Lung (tissue), 12 donors: ENCODE data around the gene SORL1. TPM values are rescaled to one million over a fixed set of nuclear protein-coding genes. Genes with fewer than 3 reads are reported as not detected.

Experiments used
- ATAC-seq: fragments of 200-7000 bp; cut with Tn5 transposase; one replicate; pipeline ENCODE4 v1.9.1; 2020; ENCODE audit warnings: moderate number of reproducible peaks; ENCODE audit not compliant: insufficient read depth, low FRiP score
- DNase-seq, 3 donors: peaks; one replicate each; pipeline ENCODE4 v3.0.0-alpha.2; 2013 to 2017
- H3K27ac ChIP-seq, 2 donors: one replicate each; pipeline ENCODE4 v1.5.1; 2013; ENCODE audit warnings: mild to moderate bottlenecking in 2 of 2, moderate library complexity in 2 of 2, control low read depth in 1 of 2, inconsistent platforms in 1 of 2, low read depth in 1 of 2, low read length in 1 of 2
- H3K27me3 ChIP-seq, 3 donors: one replicate each; pipeline ENCODE4 v1.5.1; 2013; ENCODE audit warnings: low read length in 2 of 3; ENCODE audit not compliant: control insufficient read depth in 3 of 3, insufficient read depth in 3 of 3
- H3K36me3 ChIP-seq, 4 donors: one replicate each; pipeline ENCODE4 v1.5.1; 2013; ENCODE audit warnings: low read length in 4 of 4, mild to moderate bottlenecking in 1 of 4, moderate library complexity in 1 of 4; ENCODE audit not compliant: control insufficient read depth in 4 of 4, insufficient read depth in 4 of 4
- H3K4me1 ChIP-seq, 5 donors: one replicate each; pipeline ENCODE4 v1.5.1; 2013; ENCODE audit warnings: low read length in 5 of 5, mild to moderate bottlenecking in 2 of 5, moderate library complexity in 1 of 5; ENCODE audit not compliant: control insufficient read depth in 5 of 5, insufficient read depth in 5 of 5
- H3K4me3 ChIP-seq: one replicate; pipeline ENCODE4 v1.5.1; 2013; ENCODE audit warnings: mild to moderate bottlenecking, control low read depth, moderate library complexity
- H3K9ac ChIP-seq, 2 donors: one replicate each; pipeline ENCODE4 v1.5.1; 2013; ENCODE audit warnings: low read length in 2 of 2, control low read depth in 1 of 2; ENCODE audit not compliant: insufficient read depth in 1 of 2
- H3K9me3 ChIP-seq, 4 donors: one replicate each; pipeline ENCODE4 v1.5.1; 2013; ENCODE audit warnings: low read length in 3 of 4, mild to moderate bottlenecking in 1 of 4, moderate library complexity in 1 of 4; ENCODE audit not compliant: control insufficient read depth in 4 of 4, insufficient read depth in 3 of 4
- WGBS, 2 donors: extraction: QIAGEN DNeasy Blood & Tissue Kit; methylation state at CpG; one replicate each; pipeline ENCODE4 v1.1.7; 2013; 5-methylcytosine and 5-hydroxymethylcytosine counted together
- polyA plus RNA-seq, 2 donors: library from polyadenylated mRNA; stranded (reverse); fragments of 200-250 nt; gene quantifications; one replicate each; pipeline ENCODE4 v1.2.1, GENCODE V29; 2013
- total RNA-seq, 2 donors: library from RNA; depleted of rRNA in 1 of 2; stranded (reverse); fragments of >200 nt in 1 of 2; gene quantifications; one replicate each; pipeline ENCODE4 v1.2.1, GENCODE V29; 2014 to 2021
- TF ChIP-seq, protein P1 (sequence below): IDR thresholded peaks from 2 replicates; pipeline ENCODE4 v1.5.1; 2012; ENCODE audit warnings: mild to moderate bottlenecking; ENCODE audit errors: control extremely low read depth, extremely low read depth
- donor health status: control.
- donor health status: control.
- donor health status: Bipolar disorder and iron deficiency.
- donor health status: healthy.
- donor health status: DM: yes; HTN: yes; CAD: no.

SORL1 gene
- total and polyA plus RNA-seq, 4 donors: 1.9 to 67.0 (median 49.2) TPM

DNA sequence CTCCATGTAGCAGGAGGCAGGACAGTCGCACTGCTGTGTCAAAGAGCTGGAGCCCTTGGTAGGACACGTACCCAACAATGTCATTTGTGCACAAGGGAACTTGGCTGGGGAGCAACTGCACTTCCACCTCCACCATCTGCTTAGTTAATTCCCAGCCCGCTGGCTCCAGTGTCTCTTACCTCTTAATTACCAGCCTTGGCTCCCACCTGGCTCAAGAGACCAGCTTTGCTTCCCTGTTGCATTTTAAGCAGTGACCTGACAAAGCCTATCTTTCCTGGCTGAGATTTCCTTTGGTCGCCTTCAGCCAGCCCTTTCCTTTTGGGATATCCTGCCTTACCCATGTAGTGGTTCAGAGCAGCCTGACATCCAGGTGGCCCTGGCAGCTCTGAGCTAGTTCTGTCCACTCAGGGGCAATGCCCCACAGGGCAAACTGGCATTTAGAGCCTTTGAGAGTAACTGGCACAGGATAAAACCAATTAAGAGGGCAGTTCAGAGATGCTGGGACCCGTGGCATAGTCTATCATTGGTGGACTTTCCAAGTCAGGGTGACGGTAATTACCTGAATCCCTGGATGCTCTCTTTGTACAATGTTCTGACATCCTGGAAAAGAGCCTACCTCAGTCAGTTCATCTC, 213.2 kb downstream of the SORL1 start:
- 90 to 92% methylated on average over 6 of the region's 6 CpGs for WGBS, 2 donors
- Histone ChIP-seq H3K36me3 (no peaks in the 10 kb centered on the region), H3K27me3 (no peaks in the 10 kb centered on the region), H3K9me3 (peaks cover 0 to 3% (median 0%) of the 10 kb centered on the region in 4 donors), H3K9ac (no peak overlapping the region), H3K4me1 (peaks cover 0 to 4% (median 0%) of the 10 kb centered on the region in 5 donors), H3K27ac (no peak overlapping the region), H3K4me3 (no peak overlapping the region)
- DNase-seq (no peak), ATAC-seq (no peak)
- TF ChIP-seq, protein P1, sequence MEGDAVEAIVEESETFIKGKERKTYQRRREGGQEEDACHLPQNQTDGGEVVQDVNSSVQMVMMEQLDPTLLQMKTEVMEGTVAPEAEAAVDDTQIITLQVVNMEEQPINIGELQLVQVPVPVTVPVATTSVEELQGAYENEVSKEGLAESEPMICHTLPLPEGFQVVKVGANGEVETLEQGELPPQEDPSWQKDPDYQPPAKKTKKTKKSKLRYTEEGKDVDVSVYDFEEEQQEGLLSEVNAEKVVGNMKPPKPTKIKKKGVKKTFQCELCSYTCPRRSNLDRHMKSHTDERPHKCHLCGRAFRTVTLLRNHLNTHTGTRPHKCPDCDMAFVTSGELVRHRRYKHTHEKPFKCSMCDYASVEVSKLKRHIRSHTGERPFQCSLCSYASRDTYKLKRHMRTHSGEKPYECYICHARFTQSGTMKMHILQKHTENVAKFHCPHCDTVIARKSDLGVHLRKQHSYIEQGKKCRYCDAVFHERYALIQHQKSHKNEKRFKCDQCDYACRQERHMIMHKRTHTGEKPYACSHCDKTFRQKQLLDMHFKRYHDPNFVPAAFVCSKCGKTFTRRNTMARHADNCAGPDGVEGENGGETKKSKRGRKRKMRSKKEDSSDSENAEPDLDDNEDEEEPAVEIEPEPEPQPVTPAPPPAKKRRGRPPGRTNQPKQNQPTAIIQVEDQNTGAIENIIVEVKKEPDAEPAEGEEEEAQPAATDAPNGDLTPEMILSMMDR: no peak

DNA sequence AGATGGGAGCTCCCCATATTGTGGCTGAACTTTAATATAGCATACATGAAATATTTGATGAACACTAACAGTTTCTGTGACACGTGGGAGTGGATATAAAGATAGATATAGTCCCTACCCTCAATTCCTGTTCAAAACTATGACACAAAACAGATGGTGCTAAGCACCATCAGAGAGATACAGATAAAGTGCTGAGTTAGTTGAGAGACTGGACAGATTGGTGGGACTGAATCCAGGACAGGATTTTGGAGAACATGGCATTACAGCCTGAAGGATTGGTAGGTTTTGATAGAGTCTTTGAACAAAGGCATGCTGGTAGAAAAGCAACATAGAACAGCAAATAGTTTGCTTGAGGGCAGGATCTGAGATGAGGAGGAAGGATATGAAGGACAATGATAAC, 215.7 kb downstream of the SORL1 start:
- H3K27me3 ChIP-seq: no peaks in the 10 kb centered on the region
- H3K9ac ChIP-seq: no peak overlapping the region
- DNase-seq (no peak), ATAC-seq (no peak)
- TF ChIP-seq, protein P1: no peak
- H3K4me1 ChIP-seq: peaks cover 0 to 28% (median 11%) of the 10 kb centered on the region in 5 donors
- WGBS, 2 donors: 80 to 88% methylated on average over 1 of the region's 1 CpG
- peaks cover 0 to 3% (median 0%) of the 10 kb centered on the region in 4 donors for H3K9me3 ChIP-seq
- no peak overlapping the region for H3K27ac ChIP-seq
- H3K36me3 ChIP-seq: no peaks in the 10 kb centered on the region
- H3K4me3 ChIP-seq: no peak overlapping the region

DNA sequence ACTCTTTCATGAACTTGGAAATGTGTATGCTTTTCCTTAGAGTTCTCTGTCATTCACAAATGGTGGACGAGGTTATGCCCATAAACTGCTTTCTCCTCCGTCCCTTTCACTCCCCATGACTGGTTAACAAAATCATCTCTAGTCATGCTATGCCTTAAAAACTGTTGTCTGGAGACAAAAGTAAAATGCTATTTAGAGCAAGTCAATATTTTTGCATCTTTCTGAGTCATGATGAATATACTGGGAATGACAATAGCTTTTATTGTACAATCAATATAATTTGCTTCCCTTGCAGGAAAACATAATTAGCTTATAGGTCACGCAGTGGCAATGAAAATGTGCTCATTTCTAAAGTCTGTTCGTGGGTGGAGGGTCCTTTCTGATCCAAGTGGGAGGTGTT, 217.3 kb downstream of the SORL1 start:
- no peaks in the 10 kb centered on the region for H3K36me3 ChIP-seq
- peaks cover 0 to 3% (median 0%) of the 10 kb centered on the region in 4 donors for H3K9me3 ChIP-seq
- H3K4me1 ChIP-seq: peaks cover 0 to 30% (median 11%) of the 10 kb centered on the region in 5 donors
- ATAC-seq (no peak), DNase-seq (no peak)
- H3K27ac ChIP-seq: no peak overlapping the region
- TF ChIP-seq, protein P1: no peak
- no peak overlapping the region for H3K9ac ChIP-seq
- H3K27me3 ChIP-seq: no peaks in the 10 kb centered on the region
- WGBS, 2 donors: 82 to 89% methylated on average over 4 of the region's 4 CpGs
- no peak overlapping the region for H3K4me3 ChIP-seq

DNA sequence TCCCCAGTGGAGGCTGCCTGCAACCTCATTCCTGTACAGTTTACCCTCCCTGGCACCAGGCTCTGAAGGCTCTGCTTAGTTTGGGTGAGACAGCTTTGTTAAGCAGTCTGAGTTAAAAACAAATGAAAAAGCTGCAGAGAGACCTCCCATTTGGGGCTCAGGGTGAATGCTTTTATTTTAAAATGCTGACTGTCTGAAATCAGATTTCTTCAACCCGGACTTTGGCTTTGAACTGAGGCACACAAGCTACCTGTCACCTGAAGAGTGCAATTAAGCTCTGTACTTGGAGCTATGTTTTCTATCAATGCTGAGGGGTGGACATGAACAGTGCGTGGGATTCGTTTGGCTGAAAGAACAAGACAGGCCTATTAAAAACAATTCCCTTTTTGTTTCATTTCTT, 218.2 kb downstream of the SORL1 start:
- Histone ChIP-seq H3K9ac (no peak overlapping the region), H3K9me3 (peaks cover 0 to 2% (median 0%) of the 10 kb centered on the region in 4 donors), H3K27ac (no peak overlapping the region), H3K27me3 (no peaks in the 10 kb centered on the region), H3K4me3 (no peak overlapping the region), H3K36me3 (no peaks in the 10 kb centered on the region), H3K4me1 (peaks cover 0 to 30% (median 11%) of the 10 kb centered on the region in 5 donors)
- DNase-seq (no peak), ATAC-seq (no peak)
- TF ChIP-seq, protein P1: no peak
- WGBS, 2 donors: 78 to 90% methylated on average over 3 of the region's 3 CpGs
